PC-3 (cell line): ENCODE data around the gene CHMP6. TPM values are rescaled to one million over a fixed set of nuclear protein-coding genes. Genes with fewer than 3 reads are reported as not detected.

Experiments used
- ATAC-seq: fragments of 200-7000 bp; cut with Tn5 transposase; 2 replicates; pipeline ENCODE4 v1.9.1; 2020; ENCODE audit warnings: mild to moderate bottlenecking, moderate library complexity
- BruUV-seq: library from RNA; stranded (reverse); fragments of 400-500 nt; replicated peaks from 2 replicates; lab custom pipeline; 2021; lab: Mats Ljungman, UMichigan
- CTCF ChIA-PET: fragments of 300-600 bp; sonication (Branson Sonifier 250); formaldehyde crosslinking; loops from one replicate; lab custom pipeline; 2022; ENCODE audit warnings: antibody characterized with exemption; lab: Charles Lee
- POLR2A ChIA-PET: fragments of 300-600 bp; sonication (Branson Sonifier 250); formaldehyde crosslinking; loops from one replicate; lab custom pipeline; 2022; ENCODE audit warnings: antibody characterized with exemption; ENCODE audit not compliant: unreplicated experiment; lab: Charles Lee
- DNase-seq: peaks from one replicate; pipeline ENCODE4 v3.0.0-alpha.2; 2015
- H2AFZ ChIP-seq: fragments of 300-600 bp; sonication (generic); 2 replicates; pipeline ENCODE4 v1.6.0; 2016; ENCODE audit warnings: antibody characterized with exemption, low read length
- H3F3A ChIP-seq: fragments of 300-600 bp; sonication (generic); one replicate; pipeline ENCODE4 v1.6.0; 2017; ENCODE audit warnings: antibody characterized with exemption, low read length, control low read depth, mild to moderate bottlenecking; ENCODE audit not compliant: unreplicated experiment
- H3K27ac ChIP-seq: fragments of 300-600 bp; sonication (generic); 2 replicates; pipeline ENCODE4 v1.5.1; 2016; ENCODE audit warnings: mild to moderate bottlenecking, low read length
- H3K27me3 ChIP-seq: fragments of 300-600 bp; sonication (generic); 2 replicates; pipeline ENCODE4 v1.6.1; 2016; ENCODE audit warnings: low read length, mixed read lengths
- H3K36me3 ChIP-seq: fragments of 300-600 bp; sonication (generic); 2 replicates; pipeline ENCODE4 v1.6.1; 2016; ENCODE audit warnings: low read depth, mixed run types, low read length, mixed read lengths
- H3K4me1 ChIP-seq: fragments of 300-600 bp; sonication (generic); 2 replicates; pipeline ENCODE4 v1.5.1; 2016; ENCODE audit warnings: low read length; ENCODE audit not compliant: insufficient read depth
- H3K4me2 ChIP-seq: fragments of 300-600 bp; sonication (generic); 2 replicates; pipeline ENCODE4 v1.6.0; 2016; ENCODE audit warnings: low read length
- H3K4me3 ChIP-seq: fragments of 300-600 bp; sonication (generic); 2 replicates; pipeline ENCODE4 v1.5.1; 2016; ENCODE audit warnings: mild to moderate bottlenecking, low read length, mixed read lengths
- H3K79me2 ChIP-seq: fragments of 300-600 bp; sonication (generic); 2 replicates; pipeline ENCODE4 v1.6.1; 2017; ENCODE audit warnings: low read length, mixed read lengths
- H3K9ac ChIP-seq: fragments of 300-600 bp; sonication (generic); 2 replicates; pipeline ENCODE4 v1.6.0; 2016; ENCODE audit warnings: mild to moderate bottlenecking, low read length
- H3K9me2 ChIP-seq: fragments of 300-600 bp; sonication (generic); replicated peaks from 2 replicates; pipeline ENCODE4 v1.6.1; 2016; ENCODE audit warnings: mixed run types, low read length, mixed read lengths
- H3K9me3 ChIP-seq: fragments of 300-600 bp; sonication (generic); 2 replicates; pipeline ENCODE4 v1.6.1; 2016; ENCODE audit warnings: low read length, mixed read lengths
- H4K20me1 ChIP-seq: fragments of 300-600 bp; sonication (generic); 2 replicates; pipeline ENCODE4 v1.6.1; 2016; ENCODE audit warnings: low read length, mixed read lengths
- EZH2 ChIP-seq: fragments of 300-600 bp; sonication (generic); IDR thresholded peaks from one replicate; pipeline ENCODE4 v1.6.1; 2017; ENCODE audit warnings: antibody characterized with exemption, mild to moderate bottlenecking, low read length; ENCODE audit not compliant: unreplicated experiment
- EZH2phosphoT487 ChIP-seq: fragments of 300-600 bp; sonication (generic); IDR thresholded peaks from 2 replicates; pipeline ENCODE4 v1.6.1; 2018; ENCODE audit warnings: mild to moderate bottlenecking, antibody characterized with exemption, low read length, borderline replicate concordance
- intact Hi-C: fragments of 100-400 bp; cut with micrococcal nuclease; formaldehyde crosslinking; loops from 2 replicates; pipeline ENCODE4 v1.9.0; 2023
- total RNA-seq: library from RNA; depleted of rRNA; stranded (reverse); fragments of >200 nt; gene quantifications from 2 replicates; pipeline ENCODE4 v1.2.3, GENCODE V29; 2014
- TF ChIP-seq, protein P1 (sequence below): fragments of 300-600 bp; sonication (generic); conservative IDR thresholded peaks from 2 replicates; pipeline ENCODE4 v1.5.1; 2017; ENCODE audit warnings: antibody characterized with exemption, low read depth, mild to moderate bottlenecking, low read length

CHMP6 gene
- total RNA-seq, 1 experiment from 2014 or later = 26.1 TPM

DNA sequence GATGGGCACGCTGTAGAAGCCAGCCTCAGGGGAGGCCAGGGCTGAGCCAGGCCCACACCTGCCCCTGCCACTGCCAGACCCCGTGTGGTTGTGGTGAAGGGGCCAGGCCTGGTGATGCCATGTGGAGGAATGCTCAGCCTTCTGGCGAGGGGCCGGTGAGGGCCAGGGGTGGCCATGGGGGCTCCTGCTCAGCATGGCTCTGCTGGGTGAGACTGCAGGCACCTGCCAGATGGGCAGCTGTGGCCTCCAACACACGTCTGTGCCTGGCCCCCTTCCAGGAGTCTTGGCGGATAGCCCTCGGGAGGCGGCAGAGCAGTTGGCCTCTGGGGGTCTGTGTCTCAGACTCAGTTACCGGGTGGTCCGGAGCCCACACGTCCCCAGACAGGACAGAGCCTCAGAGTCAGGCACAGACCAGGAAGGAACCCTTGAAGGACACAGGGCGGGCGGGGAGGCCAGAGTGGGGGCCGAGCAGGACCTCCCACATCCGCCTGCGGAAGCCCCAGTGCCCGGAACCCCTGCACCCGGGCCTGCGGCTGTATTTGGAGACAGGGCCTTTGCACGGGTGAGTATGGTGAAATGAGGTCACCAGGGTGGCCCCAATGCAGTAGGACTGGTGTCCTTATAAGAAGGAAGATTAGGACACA lies 22.5 kb upstream of the CHMP6 start:
- DNase-seq = no peak
- TF ChIP-seq, protein P1, sequence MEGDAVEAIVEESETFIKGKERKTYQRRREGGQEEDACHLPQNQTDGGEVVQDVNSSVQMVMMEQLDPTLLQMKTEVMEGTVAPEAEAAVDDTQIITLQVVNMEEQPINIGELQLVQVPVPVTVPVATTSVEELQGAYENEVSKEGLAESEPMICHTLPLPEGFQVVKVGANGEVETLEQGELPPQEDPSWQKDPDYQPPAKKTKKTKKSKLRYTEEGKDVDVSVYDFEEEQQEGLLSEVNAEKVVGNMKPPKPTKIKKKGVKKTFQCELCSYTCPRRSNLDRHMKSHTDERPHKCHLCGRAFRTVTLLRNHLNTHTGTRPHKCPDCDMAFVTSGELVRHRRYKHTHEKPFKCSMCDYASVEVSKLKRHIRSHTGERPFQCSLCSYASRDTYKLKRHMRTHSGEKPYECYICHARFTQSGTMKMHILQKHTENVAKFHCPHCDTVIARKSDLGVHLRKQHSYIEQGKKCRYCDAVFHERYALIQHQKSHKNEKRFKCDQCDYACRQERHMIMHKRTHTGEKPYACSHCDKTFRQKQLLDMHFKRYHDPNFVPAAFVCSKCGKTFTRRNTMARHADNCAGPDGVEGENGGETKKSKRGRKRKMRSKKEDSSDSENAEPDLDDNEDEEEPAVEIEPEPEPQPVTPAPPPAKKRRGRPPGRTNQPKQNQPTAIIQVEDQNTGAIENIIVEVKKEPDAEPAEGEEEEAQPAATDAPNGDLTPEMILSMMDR = no peak
- TF ChIP-seq EZH2phosphoT487 = no peak
- H3K4me3 ChIP-seq = no peak overlapping the region

DNA sequence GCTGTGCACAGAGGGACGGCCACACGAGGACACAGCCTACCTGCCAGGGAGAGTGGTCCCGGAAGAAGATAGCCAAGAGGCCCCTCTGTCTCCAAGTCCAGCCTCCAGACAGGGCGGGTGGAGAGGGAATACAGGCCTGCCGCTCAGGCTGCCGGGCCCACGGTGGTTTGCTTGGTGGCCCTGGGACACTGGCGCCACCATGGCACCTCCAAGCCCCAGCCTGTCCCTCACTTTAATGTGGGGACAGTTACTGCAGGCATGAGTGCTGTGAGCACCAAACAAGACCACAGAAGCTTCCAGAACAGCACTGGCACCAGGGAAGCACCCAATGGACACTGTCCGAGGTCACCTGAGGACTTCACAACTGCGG lies 22.0 kb upstream of the CHMP6 start:
- ATAC-seq (peak; percentile 5; the same call in 1 of the 2 replicates), DNase-seq (no peak)
- no peak overlapping the region for H3K4me2 ChIP-seq
- no peaks in the 10 kb centered on the region for H3K4me1 ChIP-seq
- H3K9me3 ChIP-seq = no peaks in the 10 kb centered on the region
- TF ChIP-seq EZH2phosphoT487 = no peak
- no peak for TF ChIP-seq EZH2
- TF ChIP-seq, protein P1 = no peak
- no peak overlapping the region for H2AFZ ChIP-seq
- no peaks in the 10 kb centered on the region for H3K27me3 ChIP-seq
- CTCF ChIA-PET = no interaction called here
- H3F3A ChIP-seq = no peaks in the 10 kb centered on the region
- intact Hi-C loops = loop anchor here (5.0 kb wide), 1 partner anchor 542 kb away; no protein-coding TSS in a partner anchor
- H4K20me1 ChIP-seq = no peaks in the 10 kb centered on the region
- no peaks in the 10 kb centered on the region for H3K36me3 ChIP-seq
- H3K79me2 ChIP-seq = no peaks in the 10 kb centered on the region
- no peak overlapping the region for H3K9ac ChIP-seq
- BruUV-seq = no TSS peak
- no peaks in the 10 kb centered on the region for H3K9me2 ChIP-seq
- POLR2A ChIA-PET = interaction anchor here (0.7 kb wide), 1 partner anchor 149 kb away, joined by 3 read pairs; no protein-coding TSS in a partner anchor
- H3K4me3 ChIP-seq = no peak overlapping the region
- no peak overlapping the region for H3K27ac ChIP-seq

More for the DNA sequence above, 22.5 kb upstream of the CHMP6 start:
- BruUV-seq = no TSS peak
- Histone ChIP-seq H3K27me3 (no peaks in the 10 kb centered on the region), H3K27ac (no peak overlapping the region), H3K9me2 (no peaks in the 10 kb centered on the region), H3K4me1 (no peaks in the 10 kb centered on the region), H3K79me2 (no peaks in the 10 kb centered on the region), H4K20me1 (no peaks in the 10 kb centered on the region), H3K9ac (no peak overlapping the region), H3F3A (no peaks in the 10 kb centered on the region), H3K4me2 (no peak overlapping the region), H2AFZ (no peak overlapping the region), H3K9me3 (no peaks in the 10 kb centered on the region), H3K36me3 (no peaks in the 10 kb centered on the region)
- intact Hi-C loops = no loop called here
- no peak for ATAC-seq
- POLR2A ChIA-PET = interaction anchor here (0.7 kb wide), 1 partner anchor 150 kb away, joined by 3 read pairs; no protein-coding TSS in a partner anchor
- CTCF ChIA-PET = no interaction called here
